ENCODE data around the gene STK10.
"Not testable (repeated sequence)": the region's sequence is repeated elsewhere in the genome, so short reads cannot be mapped to it uniquely, and the experiment has no call there.

The STK10 gene

GRCh38 chr5:172162987-172163343, 25.1 kb downstream of the STK10 start:
- H3K27ac ChIP-seq: no peak overlapping the region

GRCh38 chr5:172162323-172162986, 25.6 kb downstream of the STK10 start:
- H3K27ac ChIP-seq: no peak overlapping the region
- TF ChIP-seq ZFX (IDR thresholded peaks at IDR 0.05) (no peak), CTCF (conservative IDR thresholded peaks at IDR 0.05) (no peak)

More at GRCh38 chr5:172162987-172163343, 25.1 kb downstream of the STK10 start:
- no peak for TF ChIP-seq CTCF (conservative IDR thresholded peaks at IDR 0.05)
- TF ChIP-seq ZFX (IDR thresholded peaks at IDR 0.05): no peak

DNA sequence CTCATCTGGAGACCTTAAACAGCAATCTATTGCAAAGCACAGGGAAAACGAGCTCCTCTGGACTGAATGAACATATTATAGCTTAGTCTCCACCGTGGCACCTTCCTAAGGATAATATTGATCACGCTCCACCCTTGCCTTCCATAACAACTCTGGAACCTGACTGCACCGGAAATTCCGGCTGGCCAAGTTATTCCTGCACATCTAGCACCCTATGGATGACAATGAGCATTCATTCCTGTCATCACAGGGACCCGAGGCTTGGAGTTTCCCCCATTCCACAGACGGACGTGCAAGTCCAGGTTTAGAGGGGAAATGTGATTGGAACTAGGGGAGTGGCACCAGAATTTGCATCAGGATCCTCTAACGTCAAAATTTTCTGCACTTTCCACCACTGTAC, 27.5 kb downstream of the STK10 start:
- TF ChIP-seq CTCF (conservative IDR thresholded peaks at IDR 0.05) (no peak), ZFX (IDR thresholded peaks at IDR 0.05) (no peak)
- H3K27ac ChIP-seq: no peak overlapping the region

- TF ChIP-seq ZFX (IDR thresholded peaks at IDR 0.05) (no peak), CTCF (conservative IDR thresholded peaks at IDR 0.05) (no peak)
- H3K27ac ChIP-seq: no peak overlapping the region
Measured at GRCh38 chr5:172159016-172159415, 29.0 kb downstream of the STK10 start.

DNA sequence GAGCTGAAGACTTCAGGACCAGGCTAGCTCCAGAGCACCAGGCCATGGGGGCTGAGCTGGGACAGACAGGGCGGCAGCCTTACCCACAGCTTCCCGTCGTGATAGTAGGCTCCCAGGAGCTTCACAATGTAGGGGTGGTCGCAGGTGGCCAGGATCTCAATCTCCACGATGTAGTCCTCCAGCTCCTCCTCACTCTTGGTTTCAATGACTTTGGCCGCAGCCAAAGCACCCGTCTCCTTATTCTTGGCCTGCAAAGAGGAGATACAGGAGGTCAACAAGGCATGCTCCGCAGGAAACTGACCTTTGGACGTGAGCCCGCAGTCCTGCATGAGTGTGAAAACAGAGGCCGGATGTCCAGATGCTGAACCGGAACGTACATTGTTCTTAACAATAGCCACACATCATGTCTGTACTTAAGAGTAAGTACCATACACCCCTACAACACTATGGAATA, 31.5 kb downstream of the STK10 start:
- no peak for TF ChIP-seq CTCF (conservative IDR thresholded peaks at IDR 0.05)
- no peak for TF ChIP-seq ZFX (IDR thresholded peaks at IDR 0.05)
- H3K27ac ChIP-seq: no peak overlapping the region

- not testable (repeated sequence) for H3K27ac ChIP-seq
Measured at GRCh38 chr5:172155101-172155500, 32.9 kb downstream of the STK10 start.

- H3K27ac ChIP-seq: no peak overlapping the region
Measured at GRCh38 chr5:172153695-172154094, 34.3 kb downstream of the STK10 start.

More at GRCh38 chr5:172153695-172154094, 34.3 kb downstream of the STK10 start:
- TF ChIP-seq CTCF (conservative IDR thresholded peaks at IDR 0.05) (no peak), ZFX (IDR thresholded peaks at IDR 0.05) (no peak)
